ENCODE measurements around the gene MDK.

GRCh38 chr11:46378296-46378695 is 3.2 kb upstream of the MDK start:
- TF ChIP-seq TAF1 (IDR thresholded peaks at IDR 0.05; ENCODE audit: borderline replicate concordance, low read depth, low read length), result no peak
- TF ChIP-seq POLR2AphosphoS5 (IDR thresholded peaks at IDR 0.05; ENCODE audit: low read depth, low read length), result no peak

All from GM12892 (cell line).